Suppressor macrophage treated with lipopolysaccharide for 4 hours (primary cell): ENCODE measurements around the gene ATL1.
"Not testable (repeated sequence)": the region's sequence is repeated elsewhere in the genome, so short reads cannot be mapped to it uniquely, and the experiment has no call there.

ENCODE experiments used
- DNase-seq: peaks from one replicate; pipeline ENCODE4 v3.0.0-alpha.2; 2020

ATL1 gene

GRCh38 chr14:50664579-50664978, 104.6 kb downstream of the ATL1 start:
- not testable (repeated sequence) for DNase-seq

GRCh38 chr14:50665300-50665699, 105.4 kb downstream of the ATL1 start:
- DNase-seq: not testable (repeated sequence)

GRCh38 chr14:50666772-50667683, 107.1 kb downstream of the ATL1 start:
- peak; percentile 79 for DNase-seq

DNA sequence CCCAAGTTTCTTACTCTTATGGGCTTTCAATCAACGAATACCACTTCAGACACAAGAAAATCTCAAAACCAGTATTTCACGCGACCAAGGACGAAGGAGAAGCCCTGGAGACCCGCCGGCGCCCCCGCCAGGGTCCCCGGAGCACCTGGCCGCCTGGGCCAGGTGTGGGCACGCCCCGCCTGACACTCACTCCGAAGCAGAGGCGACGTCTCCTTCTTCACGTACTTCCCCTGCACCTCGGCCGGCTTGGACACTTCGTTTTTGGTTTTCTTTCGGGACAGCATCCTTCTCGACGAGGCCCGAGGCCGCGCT, 107.7 kb downstream of the ATL1 start:
- no peak for DNase-seq

DNA sequence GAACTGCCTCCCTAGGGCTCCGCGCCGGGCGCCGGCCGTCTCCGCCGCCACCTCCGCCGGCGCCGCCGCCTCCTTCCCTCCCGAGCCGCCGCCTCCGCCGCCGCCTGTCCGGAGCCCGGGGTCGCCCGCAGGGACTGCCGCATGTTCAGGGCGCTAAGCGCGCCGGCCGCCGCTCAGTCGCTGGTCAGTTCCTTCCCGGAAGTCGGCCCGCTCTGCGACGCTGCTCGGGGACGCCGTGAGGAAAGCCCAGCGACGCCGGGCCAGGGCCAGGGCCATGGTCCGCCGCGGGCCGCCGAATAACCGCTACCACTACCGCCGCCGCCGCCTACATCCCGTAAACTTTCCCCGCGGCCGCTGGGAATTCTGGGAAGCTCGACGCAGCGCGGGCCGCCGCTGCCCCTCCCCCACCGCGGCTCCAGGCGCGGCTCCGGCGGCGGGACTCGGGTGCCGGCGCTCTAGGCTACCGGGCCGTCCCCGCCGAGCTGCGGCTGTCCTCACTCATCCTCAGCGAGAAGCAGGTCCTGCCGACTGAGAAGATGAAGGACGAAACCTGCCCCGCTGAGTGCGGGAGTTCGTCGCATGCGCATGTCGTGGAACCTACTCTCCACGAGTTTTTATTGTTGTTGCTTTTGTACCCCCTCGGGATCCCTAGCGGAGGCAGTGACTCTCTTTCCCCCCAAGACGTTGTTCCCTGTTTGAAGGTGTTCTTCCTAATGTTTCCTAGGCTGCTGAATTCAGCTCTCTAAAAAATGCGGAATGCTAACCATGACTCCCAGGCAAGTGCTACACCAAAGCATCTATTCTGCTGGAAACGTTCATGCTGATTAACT, 108.3 kb downstream of the ATL1 start, which contains the start of gene SAV1:
Gene SAV1, minus strand, starts transcription at position 311 of the 830 bp plus-strand sequence. CDS start 339 bp downstream, outside the sequence.
- DNase-seq: peak; percentile 84

- DNase-seq: no peak
These were observed 108.8 kb downstream of the ATL1 start for GRCh38 chr14:50668826-50669143.

DNA sequence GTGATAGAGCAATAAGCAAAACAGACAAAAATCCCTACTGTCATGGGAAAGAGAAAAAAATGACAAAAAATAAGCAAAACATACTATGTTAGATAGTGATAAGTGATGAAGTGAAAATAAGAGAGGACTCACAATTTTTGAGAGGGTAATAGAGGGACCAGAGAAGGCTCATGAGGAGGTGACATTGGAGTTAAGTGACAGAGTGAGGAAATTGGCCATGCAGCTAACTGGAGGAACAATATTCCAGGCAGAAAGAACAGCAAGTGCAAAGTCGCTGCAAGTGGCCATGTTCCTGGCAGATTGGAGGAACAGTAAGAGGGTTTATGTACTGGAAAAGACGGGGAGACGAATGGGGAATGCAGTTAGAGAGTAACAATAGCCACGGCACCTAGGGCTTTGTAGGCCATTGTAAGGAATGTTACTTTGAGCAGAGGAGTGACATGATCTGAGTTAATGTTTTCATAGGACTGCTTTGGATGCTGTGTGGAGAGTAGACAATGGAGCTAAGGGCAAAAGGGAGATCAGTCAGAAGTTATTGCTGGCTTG, 109.6 kb downstream of the ATL1 start:
- no peak for DNase-seq

DNA sequence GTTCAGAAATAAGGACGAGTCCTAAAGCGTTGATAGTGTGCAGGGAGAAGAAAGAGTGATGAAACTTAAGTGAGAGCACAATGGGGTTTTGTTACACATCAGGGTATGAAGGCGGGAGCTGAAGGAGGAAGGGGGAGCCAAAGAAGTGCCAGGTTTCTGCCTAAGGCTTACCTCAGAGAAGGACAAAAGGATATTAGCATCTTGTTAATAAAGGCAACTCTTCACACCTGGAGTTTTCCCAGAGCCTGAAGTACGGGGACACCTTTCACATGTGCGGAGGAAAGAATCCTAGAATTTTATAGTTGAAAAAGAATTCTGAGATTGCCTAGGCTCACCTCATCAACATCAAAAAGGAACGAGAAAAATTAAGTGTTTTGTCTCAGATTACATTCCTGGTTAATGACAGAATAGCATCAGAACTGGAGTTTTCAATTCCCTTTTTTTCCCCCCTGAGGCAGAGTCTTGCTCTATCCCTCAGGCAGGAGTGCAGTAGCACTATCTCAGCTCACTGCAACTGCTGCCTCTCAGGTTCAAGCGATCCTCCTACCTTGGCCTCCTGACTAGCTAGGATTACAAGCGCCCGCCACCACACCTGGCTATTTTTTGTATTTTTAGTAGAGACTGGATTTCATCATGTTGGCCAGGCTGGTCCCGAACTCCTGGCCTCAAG, 110.4 kb downstream of the ATL1 start:
- no peak for DNase-seq

DNA sequence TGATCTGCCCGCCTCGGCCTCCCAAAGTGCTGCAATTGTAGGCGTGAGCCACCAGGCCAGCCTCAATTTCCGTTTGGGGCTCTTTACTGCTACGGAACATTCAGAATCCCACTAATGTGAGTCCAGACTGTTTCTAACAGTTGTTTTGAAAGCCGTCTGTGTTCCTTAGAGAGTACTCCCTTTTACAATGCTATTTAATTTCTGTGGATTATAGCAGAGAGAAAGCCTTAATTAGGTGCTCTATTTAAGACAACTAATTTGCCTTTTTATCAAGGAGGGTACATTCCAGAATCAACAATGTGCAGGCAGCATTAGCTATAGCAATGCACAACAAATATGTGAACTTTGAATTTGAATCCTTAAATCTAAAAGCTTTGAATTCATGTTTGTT, 110.9 kb downstream of the ATL1 start:
- DNase-seq: no peak

DNA sequence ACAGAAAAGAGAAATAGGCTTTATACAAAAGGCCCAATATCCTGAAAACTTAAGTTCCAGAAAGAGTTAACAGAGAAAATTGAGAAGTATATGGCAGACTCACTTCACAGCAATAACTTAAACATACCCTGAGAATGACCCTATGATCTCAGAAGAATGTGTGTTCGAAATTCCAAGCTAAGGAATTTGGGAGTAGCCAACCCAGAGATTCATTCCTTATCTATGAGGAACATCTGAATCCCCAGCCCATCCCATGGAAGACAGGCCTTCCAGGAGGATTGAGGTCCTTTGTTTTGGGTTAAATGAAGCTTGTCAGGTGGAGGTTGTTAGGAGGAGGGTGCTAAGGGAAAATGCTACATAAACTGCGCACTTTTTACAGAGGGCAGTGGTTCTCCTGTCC, 115.7 kb downstream of the ATL1 start:
- no peak for DNase-seq

GRCh38 chr14:50676814-50677516, 117.0 kb downstream of the ATL1 start:
- DNase-seq: peak; percentile 6

- DNase-seq: peak; percentile 68
These were observed 117.7 kb downstream of the ATL1 start for GRCh38 chr14:50677527-50678063.

DNA sequence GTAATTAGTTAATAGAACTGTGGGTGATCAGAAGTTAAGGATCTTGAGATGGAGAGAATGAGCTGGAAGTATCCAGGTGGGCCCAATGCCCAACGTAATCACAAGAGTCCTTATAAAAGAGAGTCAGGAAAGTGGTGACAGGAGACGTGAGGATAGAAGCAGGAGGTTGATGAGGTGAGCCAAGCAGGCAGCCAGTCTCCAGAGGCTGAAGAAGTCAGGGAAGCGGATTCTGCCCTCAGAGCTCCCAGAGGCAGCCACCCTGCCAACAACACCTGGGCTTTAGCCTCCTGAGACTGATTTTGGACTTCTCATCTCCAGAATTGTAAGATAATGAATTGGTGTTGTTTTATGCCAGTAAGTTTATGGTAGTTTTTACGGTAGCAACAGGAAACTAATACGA, 118.2 kb downstream of the ATL1 start:
- no peak for DNase-seq

DNA sequence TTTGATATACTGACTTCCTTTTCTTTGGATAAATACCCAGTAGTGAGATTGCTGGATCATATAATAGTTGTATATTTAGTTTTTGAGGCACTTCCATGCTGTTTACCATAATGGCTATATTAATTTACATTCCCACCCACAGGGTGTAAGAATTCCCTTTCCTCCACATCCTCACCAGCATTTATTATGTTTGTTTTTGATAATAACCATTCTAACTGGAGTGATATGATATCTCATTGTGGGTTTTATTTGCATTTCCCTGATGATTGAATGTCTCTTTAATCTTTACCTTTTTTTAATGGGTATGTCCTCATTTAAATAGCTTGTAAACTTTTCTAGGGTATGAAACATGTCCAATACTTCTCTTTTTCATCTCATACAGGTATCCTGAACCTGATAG, 119.7 kb downstream of the ATL1 start:
- DNase-seq: no peak
